Stimulated activated CD4-positive, alpha-beta T cell treated with anti-CD3 and anti-CD28 coated beads, Interleukin-1b, Interleukin-23, amount 100 ng/mL, for 24 hours (primary cell): ENCODE results near the gene FKBP10.

Experiments
- DNase-seq, 4 experiments: peaks; one replicate each; pipeline ENCODE4 v3.0.0-alpha.2; 2020; ENCODE audit warnings: low read depth in 4 of 4, low spot score in 1 of 4

Gene FKBP10

GRCh38 chr17:41782142-41782541 is 30.7 kb upstream of the FKBP10 start:
- no peak for DNase-seq

- no peak for DNase-seq
Observed at GRCh38 chr17:41784207-41784744, 28.5 kb upstream of the FKBP10 start.

- no peak for DNase-seq
Observed at GRCh38 chr17:41785091-41785858, 27.5 kb upstream of the FKBP10 start.

GRCh38 chr17:41785859-41786226 is 27.0 kb upstream of the FKBP10 start:
- DNase-seq, result no peak

- DNase-seq, result peak; percentile 51 to 91 (median 80)
Observed at GRCh38 chr17:41786227-41787020, 26.4 kb upstream of the FKBP10 start, which contains the start of gene JUP. JUP (minus strand) TSS chr17:41786711; CDS start chr17:41771854, 14,857 bp downstream.

- DNase-seq, result no peak
Observed at GRCh38 chr17:41787021-41787418, 25.8 kb upstream of the FKBP10 start.

- DNase-seq, result no peak
Observed at GRCh38 chr17:41792845-41793783, 19.7 kb upstream of the FKBP10 start.

- DNase-seq, result no peak
Observed at GRCh38 chr17:41793784-41794539, 18.8 kb upstream of the FKBP10 start.

GRCh38 chr17:41794540-41794975 is 18.2 kb upstream of the FKBP10 start:
- no peak for DNase-seq

GRCh38 chr17:41796121-41796895 is 16.5 kb upstream of the FKBP10 start:
- no peak for DNase-seq

- no peak for DNase-seq
Observed at GRCh38 chr17:41797377-41797776, 15.4 kb upstream of the FKBP10 start.

- DNase-seq, result no peak
Observed at GRCh38 chr17:41799366-41799765, 13.4 kb upstream of the FKBP10 start.

- no peak for DNase-seq
Observed at GRCh38 chr17:41800601-41801373, 12.0 kb upstream of the FKBP10 start.

GRCh38 chr17:41801374-41802271 is 11.2 kb upstream of the FKBP10 start:
- peak; percentile 54 to 77 (median 60) for DNase-seq

GRCh38 chr17:41803049-41804020 is 9.5 kb upstream of the FKBP10 start:
- no peak for DNase-seq

GRCh38 chr17:41806685-41807445 is 5.9 kb upstream of the FKBP10 start:
- DNase-seq, result no peak
